ENCODE measurements around the gene SRRM3. TPM values are rescaled to one million over a fixed set of nuclear protein-coding genes. Genes with fewer than 3 reads are reported as not detected.
A peak's percentile ranks its signal among the peaks of the same experiment; 100 is the strongest.
"Not testable (repeated sequence)": the region's sequence is repeated elsewhere in the genome, so short reads cannot be mapped to it uniquely, and the experiment has no call there.

SRRM3 gene
- total RNA-seq, 1 donor, result 0.18 TPM

- no peak overlapping the region for H3K4me3 ChIP-seq (ENCODE audit: low read depth, low read length)
- no peak for DNase-seq (ENCODE audit: low read depth)
- TF ChIP-seq CTCF (IDR thresholded peaks at IDR 0.05; ENCODE audit: insufficient read depth, low read length), result no peak
Observed at GRCh38 chr7:76211216-76211615, 9.5 kb downstream of the SRRM3 start.

GRCh38 chr7:76215349-76215748, 13.7 kb downstream of the SRRM3 start:
- not testable (repeated sequence) for H3K4me3 ChIP-seq (ENCODE audit: low read depth, low read length); DNase-seq (ENCODE audit: low read depth)

GRCh38 chr7:76216381-76217082, 14.8 kb downstream of the SRRM3 start:
- no peak overlapping the region for H3K4me3 ChIP-seq (ENCODE audit: low read depth, low read length)
- DNase-seq (ENCODE audit: low read depth), result no peak
- TF ChIP-seq CTCF (IDR thresholded peaks at IDR 0.05; ENCODE audit: insufficient read depth, low read length), result no peak

GRCh38 chr7:76217942-76218566, 16.4 kb downstream of the SRRM3 start:
- DNase-seq (ENCODE audit: low read depth), result no peak
- TF ChIP-seq CTCF (IDR thresholded peaks at IDR 0.05; ENCODE audit: insufficient read depth, low read length), result no peak
- H3K4me3 ChIP-seq (ENCODE audit: low read depth, low read length), result no peak overlapping the region

- TF ChIP-seq CTCF (IDR thresholded peaks at IDR 0.05; ENCODE audit: insufficient read depth, low read length), result peak; percentile 2
Observed at GRCh38 chr7:76220185-76221057, 18.7 kb downstream of the SRRM3 start.

GRCh38 chr7:76222333-76222732, 20.6 kb downstream of the SRRM3 start:
- no peak for DNase-seq (ENCODE audit: low read depth)
- TF ChIP-seq CTCF (IDR thresholded peaks at IDR 0.05; ENCODE audit: insufficient read depth, low read length), result no peak
- H3K4me3 ChIP-seq (ENCODE audit: low read depth, low read length), result no peak overlapping the region

More at GRCh38 chr7:76220185-76221057, 18.7 kb downstream of the SRRM3 start:
- DNase-seq (ENCODE audit: low read depth), result peak; percentile 71
- no peak overlapping the region for H3K4me3 ChIP-seq (ENCODE audit: low read depth, low read length)

GRCh38 chr7:76222839-76223238, 21.1 kb downstream of the SRRM3 start:
- H3K4me3 ChIP-seq (ENCODE audit: low read depth, low read length), result no peak overlapping the region
- TF ChIP-seq CTCF (IDR thresholded peaks at IDR 0.05; ENCODE audit: insufficient read depth, low read length), result no peak

More at GRCh38 chr7:76222839-76223238, 21.1 kb downstream of the SRRM3 start:
- no peak for DNase-seq (ENCODE audit: low read depth)
